ENCODE data around the gene NIPAL3.

GRCh38 chr1:24442764-24443163 lies 27.2 kb downstream of the NIPAL3 start:
- TF ChIP-seq EZH2phosphoT487 (IDR thresholded peaks at IDR 0.05; ENCODE audit: insufficient read depth, low read depth): no peak
- TF ChIP-seq EZH2 (IDR thresholded peaks at IDR 0.05; ENCODE audit: insufficient read depth, poor library complexity, severe bottlenecking): no peak

Measured in GM23248 (cell line).